ENCODE data around the gene BUB1B.
"Not testable (repeated sequence)": the region's sequence is repeated elsewhere in the genome, so short reads cannot be mapped to it uniquely, and the experiment has no call there.

The BUB1B gene

GRCh38 chr15:40128766-40129660 is 31.9 kb upstream of the BUB1B start:
- DNase-seq = no peak
- no peak for TF ChIP-seq CTCF (IDR thresholded peaks at IDR 0.05; ENCODE audit: low read depth, low read length)
- no peaks in the 10 kb centered on the region for H3K9me3 ChIP-seq (ENCODE audit: severe bottlenecking)
- H3K4me3 ChIP-seq (ENCODE audit: low read depth, low read length) = no peak overlapping the region
- H3K27me3 ChIP-seq (ENCODE audit: insufficient read depth, low read depth, severe bottlenecking) = no peaks in the 10 kb centered on the region
- no peak overlapping the region for H3K27ac ChIP-seq
- no peaks in the 10 kb centered on the region for H3K36me3 ChIP-seq

- DNase-seq = no peak
- H3K27me3 ChIP-seq (ENCODE audit: insufficient read depth, low read depth, severe bottlenecking) = no peaks in the 10 kb centered on the region
- no peak overlapping the region for H3K27ac ChIP-seq
- H3K9me3 ChIP-seq (ENCODE audit: severe bottlenecking) = no peaks in the 10 kb centered on the region
- TF ChIP-seq CTCF (IDR thresholded peaks at IDR 0.05; ENCODE audit: low read depth, low read length) = no peak
- no peak overlapping the region for H3K4me3 ChIP-seq (ENCODE audit: low read depth, low read length)
- no peaks in the 10 kb centered on the region for H3K36me3 ChIP-seq
Observed at GRCh38 chr15:40130118-40130517, 30.8 kb upstream of the BUB1B start.

- no peaks in the 10 kb centered on the region for H3K9me3 ChIP-seq (ENCODE audit: severe bottlenecking)
- TF ChIP-seq CTCF (IDR thresholded peaks at IDR 0.05; ENCODE audit: low read depth, low read length) = no peak
- H3K4me3 ChIP-seq (ENCODE audit: low read depth, low read length) = no peak overlapping the region
- no peak for DNase-seq
- H3K27me3 ChIP-seq (ENCODE audit: insufficient read depth, low read depth, severe bottlenecking) = no peaks in the 10 kb centered on the region
- no peaks in the 10 kb centered on the region for H3K36me3 ChIP-seq
- H3K27ac ChIP-seq = no peak overlapping the region
Observed at GRCh38 chr15:40130799-40131502, 29.9 kb upstream of the BUB1B start.

DNA sequence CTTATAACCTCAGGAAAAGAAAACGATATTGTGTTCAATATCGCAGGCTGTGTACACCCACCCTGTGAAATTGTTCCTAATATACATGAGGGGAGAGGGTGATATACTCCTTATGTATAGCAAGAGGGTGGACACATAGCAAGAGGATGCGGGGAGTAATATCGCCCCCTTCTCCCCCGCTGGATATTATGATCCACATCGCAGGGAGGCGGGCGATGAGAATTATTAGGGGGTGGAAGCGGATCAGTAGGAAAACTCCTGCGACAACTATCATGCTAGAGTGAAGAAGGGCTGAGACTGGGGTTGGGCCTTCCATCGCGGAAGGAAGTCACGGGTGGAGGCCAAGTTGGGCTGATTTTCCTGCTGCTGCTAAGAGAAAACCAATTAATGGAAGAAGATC is 27.3 kb upstream of the BUB1B start:
- Histone ChIP-seq H3K27me3 (ENCODE audit: insufficient read depth, low read depth, severe bottlenecking) (no peaks in the 10 kb centered on the region), H3K9me3 (ENCODE audit: severe bottlenecking) (no peaks in the 10 kb centered on the region), H3K36me3 (no peaks in the 10 kb centered on the region), H3K4me3 (ENCODE audit: low read depth, low read length) (no peak overlapping the region), H3K27ac (no peak overlapping the region)
- no peak for TF ChIP-seq CTCF (IDR thresholded peaks at IDR 0.05; ENCODE audit: low read depth, low read length)
- no peak for DNase-seq

GRCh38 chr15:40134885-40135284 is 26.0 kb upstream of the BUB1B start:
- no peak for DNase-seq
- no peak overlapping the region for H3K4me3 ChIP-seq (ENCODE audit: low read depth, low read length)
- H3K36me3 ChIP-seq = no peaks in the 10 kb centered on the region
- no peaks in the 10 kb centered on the region for H3K27me3 ChIP-seq (ENCODE audit: insufficient read depth, low read depth, severe bottlenecking)
- H3K27ac ChIP-seq = no peak overlapping the region
- no peak for TF ChIP-seq CTCF (IDR thresholded peaks at IDR 0.05; ENCODE audit: low read depth, low read length)
- no peaks in the 10 kb centered on the region for H3K9me3 ChIP-seq (ENCODE audit: severe bottlenecking)

DNA sequence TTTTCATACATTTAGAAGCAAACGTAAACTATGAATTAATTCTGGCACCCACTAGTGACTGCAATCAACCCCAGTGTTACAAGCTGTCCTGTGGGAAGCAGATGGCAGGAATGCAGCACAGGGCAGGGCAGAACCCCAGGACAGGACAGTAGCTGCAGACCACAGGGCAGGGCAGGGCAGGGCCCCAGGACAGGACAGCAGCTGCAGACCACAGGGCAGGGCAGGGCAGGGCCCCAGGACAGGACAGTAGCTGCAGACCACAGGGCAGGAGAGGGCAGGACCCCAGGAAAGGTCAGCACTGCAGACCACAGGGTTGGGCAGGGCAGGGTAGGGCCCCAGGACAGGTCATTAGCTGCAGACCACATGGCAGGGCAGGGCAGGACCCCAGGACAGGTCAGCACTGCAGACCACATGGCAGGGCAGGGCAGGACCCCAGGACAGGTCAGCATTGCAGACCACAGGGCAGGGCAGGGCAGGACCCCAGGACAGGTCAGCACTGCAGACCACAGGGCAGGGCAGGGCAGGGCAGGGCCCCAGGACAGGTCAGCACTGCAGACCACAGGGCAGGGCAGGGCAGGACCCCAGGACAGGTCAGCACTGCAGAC is 24.9 kb upstream of the BUB1B start:
- not testable (repeated sequence) for DNase-seq; H3K4me3 ChIP-seq (ENCODE audit: low read depth, low read length); H3K27me3 ChIP-seq (ENCODE audit: insufficient read depth, low read depth, severe bottlenecking); H3K27ac ChIP-seq; H3K36me3 ChIP-seq; H3K9me3 ChIP-seq (ENCODE audit: severe bottlenecking)

All from WERI-Rb-1 (cell line).